ENCODE data around the gene TMEM62. TPM values are rescaled to one million over a fixed set of nuclear protein-coding genes. Genes with fewer than 3 reads are reported as not detected.

Gene TMEM62
- total and polyA plus RNA-seq, 9 of the 15 experiments (the other 6 are each of a cell fraction or from before 2014, with no cell fraction given), result 4.4 to 16.6 (median 11.1) TPM

GRCh38 chr15:43185157-43186002 lies 52.0 kb downstream of the TMEM62 start, which contains the start of gene CCNDBP1 (continued):
- TF ChIP-seq TSHZ1 (CRISPR knock-in tag; IDR thresholded peaks at IDR 0.05), result peak; percentile 32; the same call in 1 of the 2 replicates
- TF ChIP-seq EP400 (IDR thresholded peaks at IDR 0.05), result peak; percentile 91
- TF ChIP-seq ZNF785 (CRISPR knock-in tag; IDR thresholded peaks at IDR 0.05), result no peak
- TF ChIP-seq, protein P1, sequence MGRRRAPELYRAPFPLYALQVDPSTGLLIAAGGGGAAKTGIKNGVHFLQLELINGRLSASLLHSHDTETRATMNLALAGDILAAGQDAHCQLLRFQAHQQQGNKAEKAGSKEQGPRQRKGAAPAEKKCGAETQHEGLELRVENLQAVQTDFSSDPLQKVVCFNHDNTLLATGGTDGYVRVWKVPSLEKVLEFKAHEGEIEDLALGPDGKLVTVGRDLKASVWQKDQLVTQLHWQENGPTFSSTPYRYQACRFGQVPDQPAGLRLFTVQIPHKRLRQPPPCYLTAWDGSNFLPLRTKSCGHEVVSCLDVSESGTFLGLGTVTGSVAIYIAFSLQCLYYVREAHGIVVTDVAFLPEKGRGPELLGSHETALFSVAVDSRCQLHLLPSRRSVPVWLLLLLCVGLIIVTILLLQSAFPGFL (CRISPR knock-in tag; IDR thresholded peaks at IDR 0.05), result no peak
- TF ChIP-seq HDAC6 (IDR thresholded peaks at IDR 0.05; ENCODE audit: low read depth, low read length), result no peak
- TF ChIP-seq NFIX (CRISPR knock-in tag; IDR thresholded peaks at IDR 0.05; ENCODE audit: low read depth), result no peak
- no peak for TF ChIP-seq CAMTA2 (CRISPR knock-in tag; conservative IDR thresholded peaks at IDR 0.05)
- peak in 2 of 3 experiments; percentile 11 to 68 for TF ChIP-seq YY1 (IDR thresholded peaks at IDR 0.05; ENCODE audit: borderline replicate concordance in 1 of 3, control insufficient read depth in 1 of 3, extremely low read depth in 1 of 3, insufficient read depth in 3 of 3, insufficient read length in 1 of 3, insufficient replicate concordance in 2 of 3, low read depth in 1 of 3, low read length in 2 of 3)
- TF ChIP-seq, protein P2, sequence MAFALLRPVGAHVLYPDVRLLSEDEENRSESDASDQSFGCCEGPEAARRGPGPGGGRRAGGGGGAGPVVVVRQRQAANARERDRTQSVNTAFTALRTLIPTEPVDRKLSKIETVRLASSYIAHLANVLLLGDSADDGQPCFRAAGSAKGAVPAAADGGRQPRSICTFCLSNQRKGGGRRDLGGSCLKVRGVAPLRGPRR (CRISPR knock-in tag; IDR thresholded peaks at IDR 0.05), result no peak
- TF ChIP-seq ERF (CRISPR knock-in tag; IDR thresholded peaks at IDR 0.05), result no peak; the same call in 1 of the 2 replicates
- TF ChIP-seq, protein P3, sequence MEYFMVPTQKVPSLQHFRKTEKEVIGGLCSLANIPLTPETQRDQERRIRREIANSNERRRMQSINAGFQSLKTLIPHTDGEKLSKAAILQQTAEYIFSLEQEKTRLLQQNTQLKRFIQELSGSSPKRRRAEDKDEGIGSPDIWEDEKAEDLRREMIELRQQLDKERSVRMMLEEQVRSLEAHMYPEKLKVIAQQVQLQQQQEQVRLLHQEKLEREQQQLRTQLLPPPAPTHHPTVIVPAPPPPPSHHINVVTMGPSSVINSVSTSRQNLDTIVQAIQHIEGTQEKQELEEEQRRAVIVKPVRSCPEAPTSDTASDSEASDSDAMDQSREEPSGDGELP (CRISPR knock-in tag; IDR thresholded peaks at IDR 0.05; ENCODE audit: borderline replicate concordance), result peak; percentile 84
- TF ChIP-seq KDM5B (IDR thresholded peaks at IDR 0.05; ENCODE audit: insufficient replicate concordance, low read depth, low read length), result peak; percentile 92
- TF ChIP-seq ZNF140 (CRISPR knock-in tag; IDR thresholded peaks at IDR 0.05), result no peak
- no peak for TF ChIP-seq FOXJ3 (CRISPR knock-in tag; IDR thresholded peaks at IDR 0.05)
- TF ChIP-seq SOX6 (IDR thresholded peaks at IDR 0.05), result peak; percentile 10; the same call in 1 of the 2 replicates
- no peak for TF ChIP-seq ZNF354B (CRISPR knock-in tag; IDR thresholded peaks at IDR 0.05)
- TF ChIP-seq HNRNPH1 (optimal IDR thresholded peaks at IDR 0.05; ENCODE audit: low read depth, low read length), result no peak
- TF ChIP-seq E4F1 (CRISPR knock-in tag; IDR thresholded peaks at IDR 0.05; ENCODE audit: borderline replicate concordance), result no peak; the same call in 1 of the 2 replicates

All from K562 (cell line).